HAP-1 (cell line): ENCODE data around the gene VWA7.

Source experiments
- DNase-seq, 2 experiments: peaks; one replicate each; pipeline ENCODE4 v3.0.0-alpha.2; 2016 to 2020; ENCODE audit warnings: low spot score in 2 of 2
- H3K27me3 ChIP-seq: fragments of 250-450 bp; sonication (Bioruptor Pico); 2 replicates; pipeline ENCODE4 v1.5.1; 2020; ENCODE audit warnings: low read depth, mild to moderate bottlenecking, moderate library complexity
- H3K36me3 ChIP-seq: fragments of 250-450 bp; sonication (Bioruptor Pico); replicated peaks from 2 replicates; pipeline ENCODE4 v1.5.1; 2020; ENCODE audit warnings: mild to moderate bottlenecking
- H3K4me1 ChIP-seq: fragments of 250-450 bp; sonication (Bioruptor Pico); 2 replicates; pipeline ENCODE4 v1.5.1; 2020; ENCODE audit warnings: mild to moderate bottlenecking
- H3K4me3 ChIP-seq: fragments of 250-450 bp; sonication (Bioruptor Pico); 2 replicates; pipeline ENCODE4 v1.5.1; 2020; ENCODE audit warnings: mild to moderate bottlenecking, moderate library complexity
- H3K9me3 ChIP-seq: fragments of 250-450 bp; sonication (Bioruptor Pico); 2 replicates; pipeline ENCODE4 v1.5.1; 2020; ENCODE audit warnings: mild to moderate bottlenecking, moderate library complexity
- in situ Hi-C: fragments of 300-500 bp; cut with MboI; formaldehyde crosslinking; loops from 3 replicates; pipeline ENCODE4 v1.14.3; 2020; ENCODE audit warnings: low sequenced_read_pairs, inconsistent platforms, mixed read lengths

Gene VWA7

DNA sequence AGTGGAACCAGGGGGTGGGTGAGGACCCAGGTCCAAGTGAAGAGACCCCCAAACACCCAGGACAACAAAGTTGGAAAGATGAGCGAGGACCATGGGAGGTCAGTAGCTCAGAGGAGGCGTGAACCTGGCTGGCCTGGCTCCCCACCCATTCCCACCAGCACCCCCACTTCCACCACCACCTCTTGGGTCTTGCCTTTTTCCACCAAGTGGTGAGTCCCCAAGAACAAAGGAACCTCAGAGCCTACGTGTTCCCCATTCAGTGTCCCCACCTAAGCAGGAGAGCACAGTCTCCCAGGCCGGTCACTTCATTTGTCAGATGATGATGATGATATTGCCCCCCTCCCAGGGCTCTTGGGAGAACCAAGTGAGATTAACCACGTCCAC, 531 bp upstream of the VWA7 start:
- H3K36me3 ChIP-seq: peaks cover 50% of the 10 kb centered on the region

DNA sequence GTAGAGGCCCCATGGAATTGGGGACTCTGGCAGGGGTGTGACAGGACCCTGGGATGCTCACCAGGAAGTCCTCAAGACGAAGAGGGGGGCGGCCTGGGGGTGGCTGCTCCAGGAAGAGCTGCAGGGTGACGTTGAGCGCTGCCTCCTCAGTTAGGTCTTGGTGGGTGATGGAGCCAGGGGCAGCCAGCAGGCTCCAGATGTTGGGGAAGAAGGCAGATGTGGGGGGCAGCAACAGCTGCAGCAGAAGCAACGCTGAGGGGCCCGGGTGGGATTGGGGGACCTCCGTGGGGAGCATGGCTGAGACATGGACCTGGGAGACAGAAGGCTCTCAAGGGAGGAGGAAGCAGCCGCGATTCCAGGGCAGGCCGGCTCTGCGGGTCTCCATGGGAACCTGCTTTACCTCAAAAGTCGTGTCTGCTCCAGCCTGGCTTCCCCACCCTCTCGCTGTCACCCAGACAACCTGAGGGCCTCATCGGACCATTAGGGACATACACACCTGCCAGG, 591 bp downstream of the VWA7 start:
- no peak for DNase-seq
- Histone ChIP-seq H3K4me3 (no peak overlapping the region), H3K9me3 (no peaks in the 10 kb centered on the region), H3K27me3 (no peaks in the 10 kb centered on the region), H3K4me1 (peaks cover 6% of the 10 kb centered on the region), H3K36me3 (peaks cover 39% of the 10 kb centered on the region)
- in situ Hi-C loops: no loop called here

More for the DNA sequence above, 531 bp upstream of the VWA7 start:
- in situ Hi-C loops: no loop called here
- Histone ChIP-seq H3K9me3 (no peaks in the 10 kb centered on the region), H3K27me3 (no peaks in the 10 kb centered on the region), H3K4me3 (no peak overlapping the region), H3K4me1 (peaks cover 6% of the 10 kb centered on the region)
- no peak for DNase-seq

DNA sequence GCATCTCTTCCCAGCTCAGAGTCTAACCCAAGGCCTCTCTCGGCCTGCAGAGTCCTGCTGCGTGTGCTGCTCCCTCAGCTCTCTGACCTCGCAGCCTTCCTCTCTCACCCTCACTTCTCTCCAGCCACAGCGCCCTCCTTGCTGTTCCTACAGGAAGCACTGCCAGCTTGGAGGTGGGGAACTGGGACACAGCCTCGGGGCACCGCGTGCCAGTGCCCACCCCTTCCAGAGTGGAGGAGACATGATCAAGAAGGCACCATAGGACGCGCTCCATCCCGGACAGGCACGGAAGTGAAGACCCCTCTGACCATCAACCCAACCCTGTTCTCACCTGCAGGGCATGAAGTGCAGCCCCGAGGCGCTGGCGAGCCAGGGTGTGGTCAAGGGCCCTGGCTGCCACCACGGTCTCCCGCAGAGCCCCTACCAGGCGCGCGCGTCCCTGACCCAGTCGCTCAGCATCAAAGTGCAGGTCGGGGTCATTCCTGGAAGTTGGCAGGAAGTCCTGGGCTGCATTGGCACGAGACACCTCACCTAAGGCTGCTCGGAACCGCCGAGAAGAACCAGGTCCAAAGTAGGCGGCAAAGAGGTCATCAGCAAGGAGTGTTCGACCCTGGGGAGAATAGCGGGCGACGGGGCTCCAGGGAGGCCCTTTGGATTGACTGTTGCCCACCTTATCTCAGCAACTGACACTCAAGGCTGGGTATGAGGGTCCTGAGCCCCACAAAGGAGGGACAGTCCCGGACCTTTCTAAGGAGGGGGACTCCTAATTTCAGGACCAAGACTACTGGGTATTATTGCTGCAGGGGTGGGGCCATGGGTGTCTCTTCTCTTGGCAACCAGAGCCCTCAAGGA, 1.3 kb downstream of the VWA7 start:
- no peak overlapping the region for H3K4me3 ChIP-seq
- H3K36me3 ChIP-seq: peaks cover 32% of the 10 kb centered on the region
- in situ Hi-C loops: no loop called here
- no peaks in the 10 kb centered on the region for H3K9me3 ChIP-seq
- DNase-seq: no peak
- H3K4me1 ChIP-seq: peaks cover 6% of the 10 kb centered on the region
- H3K27me3 ChIP-seq: no peaks in the 10 kb centered on the region

DNA sequence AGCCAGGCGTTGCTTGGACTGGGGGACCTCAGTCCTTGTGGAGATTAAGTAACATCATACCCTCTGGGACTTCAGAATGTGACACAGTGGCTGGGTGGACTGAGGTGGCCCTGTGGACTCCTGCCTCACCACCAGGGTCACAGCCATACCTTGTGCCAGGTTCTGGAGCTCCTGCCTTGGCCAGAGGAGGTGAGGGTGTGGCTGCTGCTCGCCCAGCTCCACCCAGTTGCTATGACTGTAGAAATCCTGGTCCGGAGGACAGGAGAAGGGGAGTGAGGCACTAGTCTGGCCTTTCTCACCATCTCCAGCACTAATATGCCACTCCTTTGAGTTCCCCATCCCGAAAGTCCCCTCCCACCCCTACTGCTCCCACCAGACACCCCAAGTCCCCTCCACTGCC, 1.9 kb downstream of the VWA7 start:
- peaks cover 6% of the 10 kb centered on the region for H3K4me1 ChIP-seq
- in situ Hi-C loops: no loop called here
- peaks cover 25% of the 10 kb centered on the region for H3K36me3 ChIP-seq
- no peak for DNase-seq
- no peaks in the 10 kb centered on the region for H3K27me3 ChIP-seq
- no peak overlapping the region for H3K4me3 ChIP-seq
- no peaks in the 10 kb centered on the region for H3K9me3 ChIP-seq

DNA sequence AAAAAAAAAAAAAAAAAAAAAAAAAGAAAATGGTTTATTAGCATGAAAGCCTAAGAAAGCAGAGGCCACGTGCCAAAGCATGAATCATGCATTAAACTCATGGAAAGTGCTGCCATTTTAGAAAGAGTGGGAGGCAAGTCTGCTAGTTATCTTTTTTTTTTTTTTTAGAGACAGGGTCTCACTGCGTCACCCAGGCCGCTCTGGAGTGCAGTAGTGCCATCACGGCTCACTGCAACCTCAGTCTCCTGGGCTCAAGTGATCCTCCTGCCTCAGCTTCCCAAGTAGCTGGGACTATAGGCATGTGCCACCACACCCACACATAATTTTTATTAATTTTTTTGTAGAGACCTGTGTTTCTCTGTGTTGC, 5.2 kb downstream of the VWA7 start:
- Histone ChIP-seq H3K36me3 (no peaks in the 10 kb centered on the region), H3K4me1 (peaks cover 2% of the 10 kb centered on the region), H3K9me3 (no peaks in the 10 kb centered on the region), H3K27me3 (no peaks in the 10 kb centered on the region), H3K4me3 (no peak overlapping the region)
- in situ Hi-C loops: no loop called here
- no peak for DNase-seq

DNA sequence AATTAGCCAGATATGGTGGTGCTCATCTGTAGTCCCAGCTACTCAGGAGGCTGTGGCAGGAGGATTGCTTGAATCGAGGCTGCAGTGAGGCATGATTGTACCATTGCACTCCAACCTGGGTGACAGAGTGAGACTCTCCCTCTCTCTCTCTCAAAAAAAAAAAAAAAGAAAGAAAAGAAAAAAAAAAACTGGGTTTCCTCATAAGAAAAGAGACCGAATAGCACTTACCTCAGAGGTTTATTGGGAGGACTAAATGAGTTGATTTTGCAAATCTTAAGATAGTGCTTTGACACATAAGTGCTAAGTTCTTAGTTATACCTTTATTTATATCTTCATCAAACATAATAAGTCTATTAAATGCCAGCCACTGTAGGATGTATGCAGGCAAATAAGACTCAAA, 6.3 kb downstream of the VWA7 start:
- Histone ChIP-seq H3K9me3 (no peaks in the 10 kb centered on the region), H3K4me1 (no peaks in the 10 kb centered on the region; the same call in 1 of the 2 replicates), H3K27me3 (no peaks in the 10 kb centered on the region), H3K4me3 (no peak overlapping the region), H3K36me3 (no peaks in the 10 kb centered on the region; the same call in 1 of the 2 replicates)
- no peak for DNase-seq
- in situ Hi-C loops: no loop called here

DNA sequence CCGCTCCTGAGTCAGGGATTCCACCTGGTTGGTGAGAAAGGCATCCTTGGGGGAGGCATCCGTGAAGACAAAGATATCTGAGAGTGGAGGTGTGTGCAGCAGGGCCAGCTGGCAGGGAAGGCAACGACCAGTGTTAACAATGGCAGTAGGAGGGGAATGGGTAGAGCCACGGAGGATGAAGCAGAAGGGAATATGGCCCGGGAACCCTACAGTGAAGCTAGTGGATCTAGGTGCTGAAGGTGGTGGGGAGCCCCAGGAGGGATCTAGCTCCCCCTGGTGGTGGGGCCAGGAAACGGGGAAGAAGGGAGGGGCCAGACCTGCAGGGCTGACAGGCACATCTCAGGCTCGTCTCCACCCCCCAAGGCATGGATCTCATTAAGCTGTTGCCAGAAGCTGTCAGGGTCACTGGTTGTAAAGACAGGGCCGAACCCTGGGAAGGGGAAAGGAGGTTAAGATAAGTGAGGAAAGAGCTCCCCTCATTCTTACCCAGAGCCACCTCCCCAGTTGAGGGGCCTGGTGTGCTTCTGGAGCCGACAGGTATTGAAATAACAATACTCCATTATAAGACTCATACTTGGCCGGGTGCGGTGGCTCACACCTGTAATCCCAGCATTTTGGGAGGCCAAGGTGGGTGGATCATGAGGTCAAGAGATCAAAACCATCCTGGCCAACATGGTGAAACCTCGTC, 7.3 kb downstream of the VWA7 start:
- H3K9me3 ChIP-seq: no peaks in the 10 kb centered on the region
- no peaks in the 10 kb centered on the region; the same call in 1 of the 2 replicates for H3K4me1 ChIP-seq
- in situ Hi-C loops: no loop called here
- peak; percentile 40 to 86 for DNase-seq
- H3K36me3 ChIP-seq: peaks cover 3% of the 10 kb centered on the region
- H3K4me3 ChIP-seq: no peak overlapping the region
- H3K27me3 ChIP-seq: no peaks in the 10 kb centered on the region

DNA sequence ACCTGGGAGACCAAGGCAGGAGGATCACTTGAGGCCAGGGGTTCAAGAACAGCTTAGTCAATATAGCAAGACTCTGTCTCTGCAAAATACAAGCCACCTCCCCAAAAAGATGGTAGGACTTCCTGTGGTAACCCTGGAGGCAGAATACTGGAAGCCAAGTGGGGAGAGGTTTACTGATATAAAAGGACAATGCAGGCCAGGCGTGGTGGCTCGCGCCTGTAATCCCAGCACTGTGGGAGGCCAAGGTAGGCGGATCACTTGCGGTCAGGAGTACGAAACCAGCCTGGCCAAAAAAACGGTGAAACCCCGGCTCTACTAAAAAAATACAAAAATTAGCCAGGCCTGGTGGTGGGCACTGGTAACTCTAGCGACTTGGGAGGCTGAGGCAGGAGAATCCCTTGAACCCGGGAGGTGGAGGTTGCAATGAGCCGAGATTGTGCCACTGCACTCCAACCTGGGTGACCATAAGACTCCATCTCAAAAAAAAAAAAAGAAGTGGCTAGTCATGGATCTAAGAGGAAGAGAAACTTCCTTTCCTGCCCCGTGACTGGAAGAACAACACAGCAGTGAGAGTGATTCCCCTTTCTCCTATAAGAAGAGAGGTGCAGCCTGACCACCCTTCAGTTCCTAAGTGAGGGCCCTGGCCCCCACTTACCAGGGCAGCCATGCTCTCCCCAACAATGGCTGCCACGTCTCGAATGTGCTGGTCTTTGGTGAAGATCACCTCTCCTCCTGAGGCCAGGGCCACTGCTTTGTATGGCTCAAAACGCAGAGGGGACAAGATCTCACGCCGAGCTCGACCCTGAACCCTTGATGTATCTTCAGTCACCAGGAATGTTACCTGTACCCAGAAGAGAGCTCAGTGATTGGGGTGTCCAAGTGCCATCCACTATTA, 8.5 kb downstream of the VWA7 start:
- Histone ChIP-seq H3K36me3 (peaks cover 15% of the 10 kb centered on the region), H3K27me3 (no peaks in the 10 kb centered on the region), H3K9me3 (no peaks in the 10 kb centered on the region), H3K4me1 (no peaks in the 10 kb centered on the region; the same call in 1 of the 2 replicates), H3K4me3 (no peak overlapping the region)
- DNase-seq: no peak
- in situ Hi-C loops: no loop called here

DNA sequence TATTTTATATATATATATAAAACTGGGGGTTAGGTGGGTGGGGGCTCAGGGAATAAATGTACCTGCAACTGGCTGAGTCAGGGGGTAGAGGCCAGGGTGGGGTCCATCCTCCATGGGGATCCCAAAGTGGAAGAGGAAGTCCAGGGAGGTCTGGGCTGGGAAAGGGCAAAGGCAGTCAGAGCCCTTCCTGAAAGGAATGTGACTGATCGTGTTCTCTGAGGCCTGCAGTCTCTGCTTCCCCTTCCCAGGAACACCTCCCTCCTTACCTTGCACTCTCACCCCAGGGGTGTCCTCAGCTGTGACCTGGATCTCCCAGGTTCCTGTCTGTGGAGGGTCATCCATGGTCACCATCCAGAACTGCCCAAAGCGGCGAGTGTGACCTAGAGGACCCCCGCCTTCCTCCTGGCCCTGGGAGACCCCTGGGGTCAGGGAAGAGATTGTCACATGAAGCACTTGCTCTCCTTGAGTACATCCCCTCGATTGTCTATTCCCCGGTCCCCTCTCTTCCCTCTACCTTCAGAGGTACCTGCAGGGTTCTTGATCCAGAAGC, 10.0 kb downstream of the VWA7 start:
- Histone ChIP-seq H3K36me3 (peaks cover 30% of the 10 kb centered on the region), H3K9me3 (no peaks in the 10 kb centered on the region), H3K27me3 (no peaks in the 10 kb centered on the region), H3K4me1 (peaks cover 5% of the 10 kb centered on the region), H3K4me3 (no peak overlapping the region)
- no peak for DNase-seq
- in situ Hi-C loops: no loop called here

DNA sequence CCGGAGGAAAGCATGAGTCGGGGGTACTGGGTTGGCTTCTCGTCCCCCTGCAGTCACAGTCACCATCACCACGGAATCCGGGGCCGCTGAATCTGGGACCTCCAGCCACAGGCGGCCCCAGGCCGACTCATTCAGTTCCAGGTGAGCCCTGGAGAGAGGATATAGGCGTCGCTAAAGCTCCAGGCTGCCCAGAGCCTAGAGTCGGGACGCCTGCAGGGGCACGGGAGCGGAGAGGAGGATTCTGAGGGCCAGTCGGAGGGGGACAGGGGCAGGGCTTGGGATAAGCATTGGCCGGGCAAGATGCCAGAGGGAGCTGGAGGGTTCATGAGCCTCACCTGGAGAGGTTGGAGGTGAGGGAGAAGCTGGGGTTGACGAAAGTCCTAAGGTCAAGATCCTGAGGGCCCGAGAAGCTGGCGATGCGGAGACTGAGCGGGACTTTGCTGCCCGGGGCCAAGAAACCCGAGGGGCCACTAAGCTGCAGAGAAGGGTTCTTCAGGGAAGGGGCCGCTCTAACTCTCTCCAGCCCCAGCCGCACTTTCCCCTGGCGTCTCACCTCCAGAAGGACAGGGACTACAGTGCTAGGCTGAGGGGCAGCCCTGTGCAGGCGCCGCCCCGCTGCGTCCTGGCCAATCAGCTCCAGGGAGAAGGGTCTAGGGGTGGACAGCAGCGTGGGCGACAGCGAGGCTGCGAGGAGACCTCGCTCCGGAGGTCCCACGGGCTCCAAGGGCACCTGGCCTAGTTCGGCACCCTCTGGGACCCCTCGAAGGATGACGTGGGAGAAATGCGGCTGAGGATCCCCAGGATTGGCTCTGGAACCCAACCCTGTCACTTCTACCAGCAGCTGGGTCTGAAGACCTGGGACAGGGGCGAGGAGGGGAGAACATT, 11.0 kb downstream of the VWA7 start:
- Histone ChIP-seq H3K27me3 (no peaks in the 10 kb centered on the region), H3K36me3 (peaks cover 40% of the 10 kb centered on the region), H3K9me3 (no peaks in the 10 kb centered on the region), H3K4me3 (no peak overlapping the region), H3K4me1 (peaks cover 5% of the 10 kb centered on the region)
- no peak for DNase-seq
- in situ Hi-C loops: no loop called here

DNA sequence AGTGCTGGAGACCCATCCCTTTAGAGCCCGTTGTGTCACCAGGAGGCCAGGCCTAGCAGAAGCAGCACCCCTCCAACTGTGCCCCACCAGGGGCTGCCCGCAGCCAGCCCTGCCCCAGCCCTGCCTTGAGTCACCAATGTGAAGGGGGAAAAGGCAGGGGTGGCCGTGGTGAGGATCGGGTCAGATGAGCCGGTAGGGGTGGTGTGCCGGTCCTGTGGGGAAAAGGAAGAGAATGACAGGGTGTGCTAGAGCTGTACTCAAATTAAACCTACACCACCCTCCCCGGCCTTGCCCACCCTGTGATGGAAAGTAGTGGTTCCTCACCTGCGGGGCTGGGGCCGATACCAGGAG, 11.6 kb downstream of the VWA7 start:
- H3K36me3 ChIP-seq: peaks cover 46% of the 10 kb centered on the region
- H3K4me1 ChIP-seq: peaks cover 5% of the 10 kb centered on the region
- in situ Hi-C loops: no loop called here
- no peak overlapping the region for H3K4me3 ChIP-seq
- no peak for DNase-seq
- H3K9me3 ChIP-seq: no peaks in the 10 kb centered on the region
- no peaks in the 10 kb centered on the region for H3K27me3 ChIP-seq

DNA sequence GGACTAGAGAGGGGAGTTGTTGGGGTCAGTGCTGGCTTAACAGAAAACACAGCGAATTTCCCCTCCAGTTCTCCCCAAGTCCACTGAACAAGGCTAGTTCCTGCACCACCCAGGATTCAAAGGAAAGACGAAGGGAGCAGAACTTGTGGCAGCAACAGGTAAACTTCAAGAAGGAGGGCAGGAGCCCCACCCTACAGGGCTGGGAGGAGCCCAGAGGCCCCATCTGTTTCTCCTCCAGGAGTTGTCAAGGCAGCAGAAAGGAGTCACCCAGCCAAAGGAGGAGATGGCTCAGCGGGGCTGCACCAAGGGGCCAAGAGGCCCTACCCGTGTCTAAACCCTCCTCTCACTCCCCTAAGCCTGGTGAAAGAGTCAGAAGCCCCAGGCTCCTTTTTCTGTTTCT, 12.9 kb downstream of the VWA7 start:
- H3K9me3 ChIP-seq: no peaks in the 10 kb centered on the region

DNA sequence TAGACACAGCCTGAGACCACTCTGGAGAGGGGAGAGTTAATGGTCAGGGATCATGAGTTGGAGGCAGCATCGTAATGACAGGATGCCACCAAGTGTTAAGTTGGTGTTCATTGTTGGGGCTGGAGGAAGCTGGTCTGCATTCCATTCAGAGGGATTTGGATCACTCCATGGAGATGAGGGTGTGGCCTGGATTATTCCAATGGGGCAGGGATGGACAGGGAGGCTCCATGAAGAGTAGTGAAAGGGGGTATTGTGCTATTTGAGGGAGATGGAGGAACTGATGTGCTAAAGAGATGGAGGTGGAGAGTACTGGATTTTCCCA, 13.5 kb downstream of the VWA7 start:
- no peaks in the 10 kb centered on the region for H3K9me3 ChIP-seq
- peaks cover 5% of the 10 kb centered on the region for H3K4me1 ChIP-seq
- no peak overlapping the region for H3K4me3 ChIP-seq
- no peaks in the 10 kb centered on the region for H3K27me3 ChIP-seq
- peak; percentile 64 to 74 for DNase-seq
- in situ Hi-C loops: no loop called here
- H3K36me3 ChIP-seq: peaks cover 65% of the 10 kb centered on the region

More for the DNA sequence above, 12.9 kb downstream of the VWA7 start:
- no peak for DNase-seq
- peaks cover 59% of the 10 kb centered on the region for H3K36me3 ChIP-seq
- in situ Hi-C loops: no loop called here
- H3K4me3 ChIP-seq: no peak overlapping the region
- no peaks in the 10 kb centered on the region for H3K27me3 ChIP-seq
- peaks cover 5% of the 10 kb centered on the region for H3K4me1 ChIP-seq
